HepG2 (cell line): ENCODE results near the gene OSGIN1. TPM values are rescaled to one million over a fixed set of nuclear protein-coding genes. Genes with fewer than 3 reads are reported as not detected.

ENCODE experiments used
- CCDC6 ChIP-seq: sonication (generic); formaldehyde crosslinking; IDR thresholded peaks from 2 replicates; pipeline ENCODE4 v1.8.1; 2022; ENCODE audit warnings: mild to moderate bottlenecking, missing genetic modification reagents, moderate library complexity
- ELF3 ChIP-seq: IDR thresholded peaks from 2 replicates; pipeline ENCODE4 v1.6.1; 2016; ENCODE audit warnings: missing genetic modification reagents, missing compliant biosample characterization
- HMG20A ChIP-seq: IDR thresholded peaks from 2 replicates; pipeline ENCODE4 v1.6.1; 2016; ENCODE audit warnings: borderline replicate concordance
- MBNL3 ChIP-seq: fragments of 250-450 bp; sonication (Bioruptor Pico); conservative IDR thresholded peaks from 2 replicates; pipeline ENCODE4 v1.8.0; 2022; ENCODE audit warnings: mild to moderate bottlenecking, inconsistent platforms
- NR1H2 ChIP-seq: sonication (generic); formaldehyde crosslinking; IDR thresholded peaks from 2 replicates; pipeline ENCODE4 v1.8.1; 2022; ENCODE audit warnings: low read depth, missing genetic modification reagents, borderline replicate concordance
- SAP130 ChIP-seq: IDR thresholded peaks from 2 replicates; pipeline ENCODE4 v1.6.1; 2016; ENCODE audit warnings: low read depth
- YEATS2 ChIP-seq: sonication (generic); formaldehyde crosslinking; IDR thresholded peaks from 2 replicates; pipeline ENCODE4 v1.4.0; 2020; ENCODE audit warnings: missing genetic modification reagents, borderline replicate concordance
- ZNF138 ChIP-seq: sonication (generic); formaldehyde crosslinking; IDR thresholded peaks from 2 replicates; pipeline ENCODE4 v1.5.0; 2020; ENCODE audit warnings: mild to moderate bottlenecking, low read depth, missing genetic modification reagents
- ZNF260 ChIP-seq: sonication (generic); formaldehyde crosslinking; IDR thresholded peaks from 2 replicates; pipeline ENCODE4 v1.4.0; 2020; ENCODE audit warnings: missing genetic modification reagents, low read depth, mild to moderate bottlenecking, borderline replicate concordance
- ZNF674 ChIP-seq: sonication (generic); formaldehyde crosslinking; IDR thresholded peaks from 2 replicates; pipeline ENCODE4 v1.5.0; 2020; ENCODE audit warnings: low read depth, mild to moderate bottlenecking, missing genetic modification reagents
- ZNF724P ChIP-seq: sonication (generic); formaldehyde crosslinking; IDR thresholded peaks from 2 replicates; pipeline ENCODE4 v1.8.0; 2022; ENCODE audit warnings: missing genetic modification reagents, borderline replicate concordance
- polyA plus RNA-seq, 8 experiments: library from polyadenylated mRNA; depleted of rRNA in 3 of 8; stranded (reverse) in 7 of 8; unstranded in 1 of 8; fragments of >200 nt; fragmentation: Illumina TruSeq in 4 of 8; extraction: Trizol in 4 of 8; gene quantifications; 2 replicates each; pipeline versions ENCODE4 v1.2.1 to v1.2.3, GENCODE V29; 2011 to 2016; ENCODE audit warnings: low read depth in 4 of 8, missing spikeins in 1 of 8, mixed read lengths in 1 of 8; ENCODE audit not compliant: insufficient read depth in 1 of 8
- total RNA-seq, 5 experiments: library from RNA; depleted of rRNA; stranded (reverse); fragments of >200 nt; fragmentation: Illumina TruSeq; extraction: Trizol; gene quantifications; 2 replicates each; pipeline ENCODE4 v1.2.3, GENCODE V29; 2016; ENCODE audit warnings: low read depth in 1 of 5
- TF ChIP-seq, protein P1 (sequence below): IDR thresholded peaks from 2 replicates; pipeline ENCODE4 v1.6.1; 2016
- TF ChIP-seq, protein P2 (sequence below): sonication (generic); formaldehyde crosslinking; conservative IDR thresholded peaks from 2 replicates; pipeline ENCODE4 v1.4.0; 2020; ENCODE audit warnings: mild to moderate bottlenecking, missing genetic modification reagents, moderate library complexity
- TF ChIP-seq, protein P3 (sequence below): sonication (generic); formaldehyde crosslinking; IDR thresholded peaks from 2 replicates; pipeline ENCODE4 v1.4.0; 2020; ENCODE audit warnings: mild to moderate bottlenecking, missing genetic modification reagents
- TF ChIP-seq, protein P4 (sequence below): sonication (generic); formaldehyde crosslinking; IDR thresholded peaks from 2 replicates; pipeline ENCODE4 v1.5.0; 2020; ENCODE audit warnings: mild to moderate bottlenecking, missing genetic modification reagents
- TF ChIP-seq, protein P5 (sequence below): sonication (generic); formaldehyde crosslinking; IDR thresholded peaks from 2 replicates; pipeline ENCODE4 v1.4.0; 2020; ENCODE audit warnings: missing genetic modification reagents

Gene OSGIN1
- total and polyA plus RNA-seq, 2 of the 13 experiments (the other 11 are each of a cell fraction or from before 2014, with no cell fraction given) = 20.5 to 27.1 TPM

DNA sequence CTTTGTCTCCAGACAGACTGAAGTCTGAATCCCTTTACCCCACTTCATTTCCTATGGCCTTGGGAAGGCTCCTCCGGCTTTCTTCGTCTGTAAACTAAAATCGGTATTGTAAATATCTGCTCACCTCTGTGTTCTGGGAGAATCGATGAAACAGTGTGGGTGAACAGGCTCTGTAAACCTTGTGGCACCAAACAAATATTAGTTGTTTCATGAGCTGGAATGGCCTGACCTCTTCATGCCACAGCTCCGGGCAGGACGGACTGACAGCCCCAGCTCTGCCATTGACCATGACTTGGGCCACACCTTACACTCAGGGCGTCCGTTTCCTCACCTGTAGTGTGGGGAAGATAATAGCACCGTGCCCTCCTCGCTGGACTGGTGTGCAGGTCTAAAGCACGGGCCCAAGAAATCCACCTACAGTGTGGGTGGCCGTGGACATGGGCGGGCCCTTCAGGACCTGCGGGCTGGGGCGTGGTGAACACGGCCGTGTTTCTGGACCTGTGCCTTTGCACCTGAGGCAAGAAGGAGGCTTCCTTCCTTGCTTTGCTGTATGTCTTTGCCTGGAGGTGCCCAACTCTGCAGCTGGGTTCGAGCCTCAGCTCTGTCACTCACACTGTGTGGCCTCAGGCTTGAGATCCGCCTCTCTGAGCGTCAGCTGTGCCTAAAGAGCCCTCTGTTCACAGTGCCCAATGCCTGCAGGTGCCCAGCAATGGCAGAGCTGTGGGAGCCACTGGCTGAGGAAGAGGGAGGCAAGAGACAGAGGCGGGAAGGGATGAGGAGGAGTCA is 6.1 kb upstream of the OSGIN1 start (continued):
- no peak for TF ChIP-seq YEATS2 (CRISPR knock-in tag)
- peak; percentile 68 for TF ChIP-seq SAP130 (CRISPR knock-in tag)
- TF ChIP-seq, protein P1, sequence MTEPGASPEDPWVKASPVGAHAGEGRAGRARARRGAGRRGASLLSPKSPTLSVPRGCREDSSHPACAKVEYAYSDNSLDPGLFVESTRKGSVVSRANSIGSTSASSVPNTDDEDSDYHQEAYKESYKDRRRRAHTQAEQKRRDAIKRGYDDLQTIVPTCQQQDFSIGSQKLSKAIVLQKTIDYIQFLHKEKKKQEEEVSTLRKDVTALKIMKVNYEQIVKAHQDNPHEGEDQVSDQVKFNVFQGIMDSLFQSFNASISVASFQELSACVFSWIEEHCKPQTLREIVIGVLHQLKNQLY (CRISPR knock-in tag) = peak; percentile 45; the same call in 1 of the 2 replicates
- no peak for TF ChIP-seq ELF3 (CRISPR knock-in tag)
- no peak for TF ChIP-seq NR1H2 (CRISPR knock-in tag)
- TF ChIP-seq, protein P2, sequence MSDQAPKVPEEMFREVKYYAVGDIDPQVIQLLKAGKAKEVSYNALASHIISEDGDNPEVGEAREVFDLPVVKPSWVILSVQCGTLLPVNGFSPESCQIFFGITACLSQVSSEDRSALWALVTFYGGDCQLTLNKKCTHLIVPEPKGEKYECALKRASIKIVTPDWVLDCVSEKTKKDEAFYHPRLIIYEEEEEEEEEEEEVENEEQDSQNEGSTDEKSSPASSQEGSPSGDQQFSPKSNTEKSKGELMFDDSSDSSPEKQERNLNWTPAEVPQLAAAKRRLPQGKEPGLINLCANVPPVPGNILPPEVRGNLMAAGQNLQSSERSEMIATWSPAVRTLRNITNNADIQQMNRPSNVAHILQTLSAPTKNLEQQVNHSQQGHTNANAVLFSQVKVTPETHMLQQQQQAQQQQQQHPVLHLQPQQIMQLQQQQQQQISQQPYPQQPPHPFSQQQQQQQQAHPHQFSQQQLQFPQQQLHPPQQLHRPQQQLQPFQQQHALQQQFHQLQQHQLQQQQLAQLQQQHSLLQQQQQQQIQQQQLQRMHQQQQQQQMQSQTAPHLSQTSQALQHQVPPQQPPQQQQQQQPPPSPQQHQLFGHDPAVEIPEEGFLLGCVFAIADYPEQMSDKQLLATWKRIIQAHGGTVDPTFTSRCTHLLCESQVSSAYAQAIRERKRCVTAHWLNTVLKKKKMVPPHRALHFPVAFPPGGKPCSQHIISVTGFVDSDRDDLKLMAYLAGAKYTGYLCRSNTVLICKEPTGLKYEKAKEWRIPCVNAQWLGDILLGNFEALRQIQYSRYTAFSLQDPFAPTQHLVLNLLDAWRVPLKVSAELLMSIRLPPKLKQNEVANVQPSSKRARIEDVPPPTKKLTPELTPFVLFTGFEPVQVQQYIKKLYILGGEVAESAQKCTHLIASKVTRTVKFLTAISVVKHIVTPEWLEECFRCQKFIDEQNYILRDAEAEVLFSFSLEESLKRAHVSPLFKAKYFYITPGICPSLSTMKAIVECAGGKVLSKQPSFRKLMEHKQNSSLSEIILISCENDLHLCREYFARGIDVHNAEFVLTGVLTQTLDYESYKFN = peak; percentile 81
- TF ChIP-seq, protein P3, sequence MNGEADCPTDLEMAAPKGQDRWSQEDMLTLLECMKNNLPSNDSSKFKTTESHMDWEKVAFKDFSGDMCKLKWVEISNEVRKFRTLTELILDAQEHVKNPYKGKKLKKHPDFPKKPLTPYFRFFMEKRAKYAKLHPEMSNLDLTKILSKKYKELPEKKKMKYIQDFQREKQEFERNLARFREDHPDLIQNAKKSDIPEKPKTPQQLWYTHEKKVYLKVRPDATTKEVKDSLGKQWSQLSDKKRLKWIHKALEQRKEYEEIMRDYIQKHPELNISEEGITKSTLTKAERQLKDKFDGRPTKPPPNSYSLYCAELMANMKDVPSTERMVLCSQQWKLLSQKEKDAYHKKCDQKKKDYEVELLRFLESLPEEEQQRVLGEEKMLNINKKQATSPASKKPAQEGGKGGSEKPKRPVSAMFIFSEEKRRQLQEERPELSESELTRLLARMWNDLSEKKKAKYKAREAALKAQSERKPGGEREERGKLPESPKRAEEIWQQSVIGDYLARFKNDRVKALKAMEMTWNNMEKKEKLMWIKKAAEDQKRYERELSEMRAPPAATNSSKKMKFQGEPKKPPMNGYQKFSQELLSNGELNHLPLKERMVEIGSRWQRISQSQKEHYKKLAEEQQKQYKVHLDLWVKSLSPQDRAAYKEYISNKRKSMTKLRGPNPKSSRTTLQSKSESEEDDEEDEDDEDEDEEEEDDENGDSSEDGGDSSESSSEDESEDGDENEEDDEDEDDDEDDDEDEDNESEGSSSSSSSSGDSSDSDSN (CRISPR knock-in tag) = 0 out of 2 replicates have a peak, but pooled peaks have one; percentile 22
- TF ChIP-seq ZNF260 (CRISPR knock-in tag) = no peak
- TF ChIP-seq ZNF724P (CRISPR knock-in tag) = peak; percentile 87; the same call in 1 of the 2 replicates
- TF ChIP-seq, protein P4, sequence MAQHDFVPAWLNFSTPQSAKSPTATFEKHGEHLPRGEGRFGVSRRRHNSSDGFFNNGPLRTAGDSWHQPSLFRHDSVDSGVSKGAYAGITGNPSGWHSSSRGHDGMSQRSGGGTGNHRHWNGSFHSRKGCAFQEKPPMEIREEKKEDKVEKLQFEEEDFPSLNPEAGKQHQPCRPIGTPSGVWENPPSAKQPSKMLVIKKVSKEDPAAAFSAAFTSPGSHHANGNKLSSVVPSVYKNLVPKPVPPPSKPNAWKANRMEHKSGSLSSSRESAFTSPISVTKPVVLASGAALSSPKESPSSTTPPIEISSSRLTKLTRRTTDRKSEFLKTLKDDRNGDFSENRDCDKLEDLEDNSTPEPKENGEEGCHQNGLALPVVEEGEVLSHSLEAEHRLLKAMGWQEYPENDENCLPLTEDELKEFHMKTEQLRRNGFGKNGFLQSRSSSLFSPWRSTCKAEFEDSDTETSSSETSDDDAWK (CRISPR knock-in tag) = no peak
- TF ChIP-seq MBNL3 (CRISPR knock-in tag) = no peak
- TF ChIP-seq ZNF674 = no peak
- TF ChIP-seq CCDC6 (CRISPR knock-in tag) = no peak
- TF ChIP-seq ZNF138 (CRISPR knock-in tag) = no peak
- TF ChIP-seq, protein P5, sequence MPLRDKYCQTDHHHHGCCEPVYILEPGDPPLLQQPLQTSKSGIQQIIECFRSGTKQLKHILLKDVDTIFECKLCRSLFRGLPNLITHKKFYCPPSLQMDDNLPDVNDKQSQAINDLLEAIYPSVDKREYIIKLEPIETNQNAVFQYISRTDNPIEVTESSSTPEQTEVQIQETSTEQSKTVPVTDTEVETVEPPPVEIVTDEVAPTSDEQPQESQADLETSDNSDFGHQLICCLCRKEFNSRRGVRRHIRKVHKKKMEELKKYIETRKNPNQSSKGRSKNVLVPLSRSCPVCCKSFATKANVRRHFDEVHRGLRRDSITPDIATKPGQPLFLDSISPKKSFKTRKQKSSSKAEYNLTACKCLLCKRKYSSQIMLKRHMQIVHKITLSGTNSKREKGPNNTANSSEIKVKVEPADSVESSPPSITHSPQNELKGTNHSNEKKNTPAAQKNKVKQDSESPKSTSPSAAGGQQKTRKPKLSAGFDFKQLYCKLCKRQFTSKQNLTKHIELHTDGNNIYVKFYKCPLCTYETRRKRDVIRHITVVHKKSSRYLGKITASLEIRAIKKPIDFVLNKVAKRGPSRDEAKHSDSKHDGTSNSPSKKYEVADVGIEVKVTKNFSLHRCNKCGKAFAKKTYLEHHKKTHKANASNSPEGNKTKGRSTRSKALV (CRISPR knock-in tag) = no peak
- TF ChIP-seq HMG20A (CRISPR knock-in tag) = peak; percentile 72; the same call in 1 of the 2 replicates
